Measurements from ENCODE around the gene SNX25. TPM values are rescaled to one million over a fixed set of nuclear protein-coding genes. Genes with fewer than 3 reads are reported as not detected.

Gene SNX25
- total RNA-seq, 4 donors from 2014 or later = 7.1 to 113 (median 20.9) TPM

DNA sequence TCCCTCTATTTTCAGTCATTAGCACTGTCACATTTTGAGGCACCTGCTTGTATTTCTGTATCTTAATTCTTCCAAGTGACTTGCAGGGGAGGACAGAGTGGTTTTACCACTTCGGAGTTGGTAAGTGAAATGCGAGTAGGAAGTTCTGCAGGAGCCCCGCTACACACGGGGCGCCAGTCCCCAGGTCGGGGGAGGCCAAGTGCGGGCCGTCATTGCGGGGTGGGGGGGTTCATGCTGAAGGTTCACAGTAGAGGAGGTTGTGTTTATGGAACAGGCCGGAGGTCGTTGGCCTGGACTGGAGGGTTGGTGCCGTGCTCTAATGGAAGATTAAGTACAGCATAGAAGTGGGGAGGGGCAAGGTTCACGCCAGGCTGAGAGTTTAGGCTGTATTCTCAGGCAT, 142.3 kb downstream of the SNX25 start:
- Histone ChIP-seq H3K27ac (no peak overlapping the region), H3K9me3 (no peaks in the 10 kb centered on the region), H3K4me3 (no peak overlapping the region), H3K4me1 (no peaks in the 10 kb centered on the region), H3K27me3 (no peaks in the 10 kb centered on the region), H3K36me3 (no peaks in the 10 kb centered on the region)
- DNase-seq = no peak
- intact Hi-C loops (cut with DNase I; ENCODE audit: low total_unique reads) = no loop called here
- no peak for TF ChIP-seq POLR2A (IDR thresholded peaks at IDR 0.05)
- TF ChIP-seq, protein P1, sequence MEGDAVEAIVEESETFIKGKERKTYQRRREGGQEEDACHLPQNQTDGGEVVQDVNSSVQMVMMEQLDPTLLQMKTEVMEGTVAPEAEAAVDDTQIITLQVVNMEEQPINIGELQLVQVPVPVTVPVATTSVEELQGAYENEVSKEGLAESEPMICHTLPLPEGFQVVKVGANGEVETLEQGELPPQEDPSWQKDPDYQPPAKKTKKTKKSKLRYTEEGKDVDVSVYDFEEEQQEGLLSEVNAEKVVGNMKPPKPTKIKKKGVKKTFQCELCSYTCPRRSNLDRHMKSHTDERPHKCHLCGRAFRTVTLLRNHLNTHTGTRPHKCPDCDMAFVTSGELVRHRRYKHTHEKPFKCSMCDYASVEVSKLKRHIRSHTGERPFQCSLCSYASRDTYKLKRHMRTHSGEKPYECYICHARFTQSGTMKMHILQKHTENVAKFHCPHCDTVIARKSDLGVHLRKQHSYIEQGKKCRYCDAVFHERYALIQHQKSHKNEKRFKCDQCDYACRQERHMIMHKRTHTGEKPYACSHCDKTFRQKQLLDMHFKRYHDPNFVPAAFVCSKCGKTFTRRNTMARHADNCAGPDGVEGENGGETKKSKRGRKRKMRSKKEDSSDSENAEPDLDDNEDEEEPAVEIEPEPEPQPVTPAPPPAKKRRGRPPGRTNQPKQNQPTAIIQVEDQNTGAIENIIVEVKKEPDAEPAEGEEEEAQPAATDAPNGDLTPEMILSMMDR (IDR thresholded peaks at IDR 0.05) = no peak

GRCh38 chr4:185352202-185352601, 142.8 kb downstream of the SNX25 start:
- intact Hi-C loops (cut with DNase I; ENCODE audit: low total_unique reads) = no loop called here
- no peak overlapping the region for H3K4me3 ChIP-seq
- no peaks in the 10 kb centered on the region for H3K27me3 ChIP-seq
- no peaks in the 10 kb centered on the region for H3K4me1 ChIP-seq
- H3K9me3 ChIP-seq = no peaks in the 10 kb centered on the region
- DNase-seq = no peak
- no peak overlapping the region for H3K27ac ChIP-seq
- H3K36me3 ChIP-seq = no peaks in the 10 kb centered on the region
- TF ChIP-seq POLR2A (IDR thresholded peaks at IDR 0.05) = no peak
- TF ChIP-seq, protein P1 (IDR thresholded peaks at IDR 0.05) = no peak

DNA sequence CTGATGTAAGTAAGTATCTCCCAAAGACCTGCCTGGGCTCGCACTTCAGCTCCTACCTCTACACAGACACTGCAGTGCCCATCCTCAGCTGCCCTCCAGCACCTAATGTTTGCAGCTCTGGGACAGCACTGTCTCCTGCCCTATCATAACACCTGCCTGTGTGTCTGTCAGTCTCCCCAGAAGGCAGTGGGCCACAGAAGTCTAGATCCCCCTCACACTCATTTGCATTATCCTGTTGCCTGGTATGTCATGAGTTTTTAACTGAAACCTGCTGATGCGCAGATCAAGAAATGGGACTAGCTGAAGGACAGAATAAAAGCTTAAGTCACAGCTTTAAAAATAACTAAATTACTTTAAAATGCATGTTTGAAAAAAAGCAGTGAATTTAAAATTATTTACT, 143.3 kb downstream of the SNX25 start:
- intact Hi-C loops (cut with DNase I; ENCODE audit: low total_unique reads) = no loop called here
- Histone ChIP-seq H3K4me1 (no peaks in the 10 kb centered on the region), H3K4me3 (no peak overlapping the region), H3K36me3 (no peaks in the 10 kb centered on the region), H3K9me3 (no peaks in the 10 kb centered on the region), H3K27me3 (no peaks in the 10 kb centered on the region), H3K27ac (no peak overlapping the region)
- TF ChIP-seq POLR2A (IDR thresholded peaks at IDR 0.05) = no peak
- TF ChIP-seq, protein P1 (IDR thresholded peaks at IDR 0.05) = no peak
- DNase-seq = no peak

DNA sequence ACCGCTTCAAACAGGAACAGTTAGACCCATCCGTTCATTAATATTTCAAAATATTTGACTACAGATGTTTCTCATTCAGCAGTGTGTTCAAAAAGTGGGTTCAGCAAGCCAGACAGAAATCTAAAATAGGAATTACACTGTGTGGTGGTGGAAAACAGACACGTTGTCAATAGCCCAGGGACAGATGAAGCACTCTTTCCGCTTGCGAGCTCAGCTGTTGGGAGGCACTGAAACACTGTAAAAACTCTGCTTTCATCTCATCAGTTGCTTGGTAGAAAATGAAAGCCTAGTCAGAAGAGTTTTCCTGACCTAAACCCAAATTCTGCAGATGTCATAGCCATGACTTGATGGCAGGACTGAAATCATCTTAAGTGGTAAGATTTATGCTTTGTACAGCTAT, 147.8 kb downstream of the SNX25 start:
- H3K4me3 ChIP-seq = no peak overlapping the region
- TF ChIP-seq, protein P1 (IDR thresholded peaks at IDR 0.05) = no peak
- no peak for TF ChIP-seq POLR2A (IDR thresholded peaks at IDR 0.05)
- no peaks in the 10 kb centered on the region for H3K27me3 ChIP-seq
- no peak for DNase-seq
- intact Hi-C loops (cut with DNase I; ENCODE audit: low total_unique reads) = no loop called here
- no peak overlapping the region for H3K27ac ChIP-seq
- no peaks in the 10 kb centered on the region for H3K4me1 ChIP-seq
- no peaks in the 10 kb centered on the region for H3K36me3 ChIP-seq
- no peaks in the 10 kb centered on the region for H3K9me3 ChIP-seq

DNA sequence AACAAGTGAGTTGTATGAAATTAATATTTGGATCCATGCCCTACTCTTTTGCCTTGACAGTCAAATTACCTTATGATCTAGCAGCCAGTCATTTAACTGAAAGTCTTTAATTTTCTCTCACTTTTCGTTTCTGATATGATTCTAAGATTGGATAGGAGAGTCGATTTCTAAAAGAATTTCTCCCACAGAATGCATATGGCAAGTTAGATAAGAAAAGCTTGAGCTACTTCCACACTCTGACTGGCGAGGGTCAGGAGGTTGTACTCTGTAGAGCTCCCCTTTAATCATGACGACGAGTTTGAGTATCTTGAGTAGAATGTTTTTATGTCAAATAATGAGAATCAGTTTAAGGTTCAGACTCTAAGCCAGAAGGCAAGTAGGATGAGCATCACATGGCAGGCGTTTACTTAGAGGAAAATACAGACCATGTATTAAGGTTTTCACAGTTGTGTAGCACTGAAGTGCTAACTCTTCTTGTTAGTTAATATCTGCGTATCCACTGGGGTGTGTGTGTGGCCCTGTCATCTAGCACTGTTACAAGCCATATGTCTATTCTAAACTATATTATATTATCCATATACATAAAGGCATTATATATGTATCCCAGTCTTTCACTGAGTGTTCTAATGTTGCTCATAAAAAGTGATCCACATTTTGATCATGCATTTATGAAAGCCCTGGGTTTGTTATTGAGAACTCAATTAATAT, 148.5 kb downstream of the SNX25 start:
- no peaks in the 10 kb centered on the region for H3K27me3 ChIP-seq
- H3K4me1 ChIP-seq = no peaks in the 10 kb centered on the region
- intact Hi-C loops (cut with DNase I; ENCODE audit: low total_unique reads) = no loop called here
- H3K27ac ChIP-seq = no peak overlapping the region
- H3K9me3 ChIP-seq = no peaks in the 10 kb centered on the region
- DNase-seq = no peak
- TF ChIP-seq, protein P1 (IDR thresholded peaks at IDR 0.05) = no peak
- no peak for TF ChIP-seq POLR2A (IDR thresholded peaks at IDR 0.05)
- H3K4me3 ChIP-seq = no peak overlapping the region
- H3K36me3 ChIP-seq = no peaks in the 10 kb centered on the region
